A673 (cell line): ENCODE data around the gene PMM2. TPM values are rescaled to one million over a fixed set of nuclear protein-coding genes. Genes with fewer than 3 reads are reported as not detected.
A peak's percentile ranks its signal among the peaks of the same experiment; 100 is the strongest.

Source experiments
- BruUV-seq: library from RNA; stranded (reverse); fragments of 400-500 nt; replicated peaks from 2 replicates; lab custom pipeline; 2021; lab: Mats Ljungman, UMichigan
- CTCF ChIA-PET: fragments of 300-600 bp; sonication (Branson Sonifier 250); formaldehyde crosslinking; loops from one replicate; lab custom pipeline; 2022; ENCODE audit warnings: antibody characterized with exemption; lab: Charles Lee
- POLR2A ChIA-PET: fragments of 300-600 bp; sonication (Branson Sonifier 250); formaldehyde crosslinking; loops from one replicate; lab custom pipeline; 2022; ENCODE audit warnings: antibody characterized with exemption; ENCODE audit not compliant: low non-redundant PET; lab: Charles Lee
- DNase-seq: peaks from one replicate; pipeline ENCODE4 v3.0.0-alpha.2; 2015; ENCODE audit warnings: low spot score
- H3K27ac ChIP-seq: fragments of 200-600 bp; sonication (generic); 2 replicates; pipeline ENCODE4 v1.5.1; 2016; ENCODE audit warnings: mixed run types, low read depth, mild to moderate bottlenecking, mixed read lengths, antibody characterized with exemption, low read length; ENCODE audit not compliant: poor library complexity, severe bottlenecking
- H3K27me3 ChIP-seq: fragments of 200-600 bp; sonication (generic); replicated peaks from 2 replicates; pipeline ENCODE4 v1.6.1; 2017; ENCODE audit warnings: mixed run types, low read depth, mild to moderate bottlenecking, mixed read lengths, antibody characterized with exemption, low read length; ENCODE audit not compliant: insufficient read depth, poor library complexity
- H3K36me3 ChIP-seq: fragments of 200-600 bp; sonication (generic); 2 replicates; pipeline ENCODE4 v1.6.1; 2016; ENCODE audit warnings: mixed run types, mild to moderate bottlenecking, mixed read lengths, antibody characterized with exemption, low read length; ENCODE audit not compliant: insufficient read depth, poor library complexity, severe bottlenecking
- H3K4me1 ChIP-seq: fragments of 200-600 bp; sonication (generic); 2 replicates; pipeline ENCODE4 v1.6.1; 2017; ENCODE audit warnings: mixed run types, mild to moderate bottlenecking, mixed read lengths, antibody characterized with exemption, low read length; ENCODE audit not compliant: insufficient read depth, poor library complexity, severe bottlenecking
- H3K4me3 ChIP-seq: fragments of 200-600 bp; sonication (generic); 2 replicates; pipeline ENCODE4 v1.5.1; 2016; ENCODE audit warnings: low read depth, mixed run types, mild to moderate bottlenecking, mixed read lengths, low read length; ENCODE audit not compliant: poor library complexity, severe bottlenecking
- H3K9me3 ChIP-seq: fragments of 200-600 bp; sonication (generic); 2 replicates; pipeline ENCODE4 v1.6.1; 2016; ENCODE audit warnings: mixed run types, low read depth, mild to moderate bottlenecking, mixed read lengths, antibody characterized with exemption, low read length; ENCODE audit not compliant: poor library complexity, severe bottlenecking
- CTCF ChIP-seq: fragments of 300-800, 200-600 bp; sonication (generic); conservative IDR thresholded peaks from 2 replicates; pipeline ENCODE4 v1.5.1; 2017; ENCODE audit warnings: low read depth, mild to moderate bottlenecking, antibody characterized with exemption, low read length, moderate library complexity, mixed read lengths
- EZH2 ChIP-seq: fragments of 200-600 bp; sonication (generic); IDR thresholded peaks from 2 replicates; pipeline ENCODE4 v1.6.1; 2017; ENCODE audit warnings: borderline replicate concordance, low read depth, mild to moderate bottlenecking, mixed read lengths, antibody characterized with exemption, low read length; ENCODE audit not compliant: poor library complexity, severe bottlenecking
- intact Hi-C: fragments of 100-400 bp; cut with micrococcal nuclease; formaldehyde crosslinking; loops from one replicate; pipeline ENCODE4 v1.10.0; 2022; ENCODE audit not compliant: unreplicated experiment
- total RNA-seq: library from RNA; stranded (reverse); gene quantifications from 2 replicates; pipeline ENCODE4 v1.2.3, GENCODE V29; 2021

The PMM2 gene
- total RNA-seq, 1 experiment from 2014 or later = 54.8 TPM

- peaks cover 78% of the 10 kb centered on the region for H3K36me3 ChIP-seq
Observed at GRCh38 chr16:8892101-8892575, 94.5 kb downstream of the PMM2 start.

GRCh38 chr16:8893426-8893825 lies 95.8 kb downstream of the PMM2 start:
- Histone ChIP-seq H3K36me3 (peaks cover 84% of the 10 kb centered on the region), H3K27me3 (no peaks in the 10 kb centered on the region), H3K27ac (peak overlapping the region; percentile 5), H3K4me3 (no peak overlapping the region), H3K9me3 (no peaks in the 10 kb centered on the region), H3K4me1 (no peaks in the 10 kb centered on the region)
- POLR2A ChIA-PET = no interaction called here
- TSS peak; percentile 61 for BruUV-seq
- CTCF ChIA-PET = no interaction called here
- intact Hi-C loops = no loop called here
- no peak for DNase-seq
- TF ChIP-seq EZH2 (no peak), CTCF (no peak)

More at GRCh38 chr16:8892101-8892575, 94.5 kb downstream of the PMM2 start:
- H3K4me1 ChIP-seq = no peaks in the 10 kb centered on the region
- no peaks in the 10 kb centered on the region for H3K27me3 ChIP-seq
- H3K9me3 ChIP-seq = no peaks in the 10 kb centered on the region
- CTCF ChIA-PET = no interaction called here
- H3K4me3 ChIP-seq = no peak overlapping the region
- POLR2A ChIA-PET = no interaction called here
- H3K27ac ChIP-seq = peak overlapping the region; percentile 40
- DNase-seq = no peak
- intact Hi-C loops = no loop called here
- no TSS peak for BruUV-seq
- TF ChIP-seq CTCF (no peak), EZH2 (no peak)

GRCh38 chr16:8893976-8894690 lies 96.5 kb downstream of the PMM2 start:
- Histone ChIP-seq H3K27me3 (no peaks in the 10 kb centered on the region), H3K4me1 (no peaks in the 10 kb centered on the region), H3K27ac (peak overlapping the region; percentile 5), H3K4me3 (no peak overlapping the region), H3K9me3 (no peaks in the 10 kb centered on the region), H3K36me3 (peaks cover 90% of the 10 kb centered on the region)
- no peak for DNase-seq
- CTCF ChIA-PET = no interaction called here
- no peak for TF ChIP-seq EZH2
- no peak for TF ChIP-seq CTCF
- intact Hi-C loops = no loop called here
- POLR2A ChIA-PET = no interaction called here
- no TSS peak for BruUV-seq
